ENCODE data around the gene RAB8A.

Gene RAB8A

GRCh38 chr19:16135430-16136127 is 23.9 kb downstream of the RAB8A start:
- DNase-seq (ENCODE audit: low read depth) = no peak
- H3K4me3 ChIP-seq (ENCODE audit: low read length) = no peak overlapping the region
- H3K27me3 ChIP-seq (replicated peaks; ENCODE audit: control insufficient read depth, insufficient read depth, low read length) = no peaks in the 10 kb centered on the region
- no peaks in the 10 kb centered on the region for H3K4me1 ChIP-seq (ENCODE audit: control insufficient read depth, insufficient read depth, low read length)
- H3K36me3 ChIP-seq (ENCODE audit: control insufficient read depth, insufficient read depth, low read length, severe bottlenecking) = peaks cover 25% of the 10 kb centered on the region
- H3K9ac ChIP-seq (ENCODE audit: low read length) = no peak overlapping the region
- no peaks in the 10 kb centered on the region for H3K9me3 ChIP-seq (ENCODE audit: control insufficient read depth, low read length)

- H3K36me3 ChIP-seq (ENCODE audit: control insufficient read depth, insufficient read depth, low read length, severe bottlenecking) = peaks cover 25% of the 10 kb centered on the region
- H3K9me3 ChIP-seq (ENCODE audit: control insufficient read depth, low read length) = no peaks in the 10 kb centered on the region
- H3K27me3 ChIP-seq (replicated peaks; ENCODE audit: control insufficient read depth, insufficient read depth, low read length) = no peaks in the 10 kb centered on the region
- H3K9ac ChIP-seq (ENCODE audit: low read length) = no peak overlapping the region
- no peak overlapping the region for H3K4me3 ChIP-seq (ENCODE audit: low read length)
- DNase-seq (ENCODE audit: low read depth) = no peak
- H3K4me1 ChIP-seq (ENCODE audit: control insufficient read depth, insufficient read depth, low read length) = no peaks in the 10 kb centered on the region
Observed at GRCh38 chr19:16136185-16136999, 24.7 kb downstream of the RAB8A start.

- H3K9ac ChIP-seq (ENCODE audit: low read length) = no peak overlapping the region
- H3K4me1 ChIP-seq (ENCODE audit: control insufficient read depth, insufficient read depth, low read length) = no peaks in the 10 kb centered on the region
- no peaks in the 10 kb centered on the region for H3K36me3 ChIP-seq (ENCODE audit: control insufficient read depth, insufficient read depth, low read length, severe bottlenecking)
- no peak for DNase-seq (ENCODE audit: low read depth)
- H3K9me3 ChIP-seq (ENCODE audit: control insufficient read depth, low read length) = no peaks in the 10 kb centered on the region
- no peak overlapping the region for H3K4me3 ChIP-seq (ENCODE audit: low read length)
- H3K27me3 ChIP-seq (replicated peaks; ENCODE audit: control insufficient read depth, insufficient read depth, low read length) = peaks cover 6% of the 10 kb centered on the region
Observed at GRCh38 chr19:16139752-16140151, 28.1 kb downstream of the RAB8A start.

GRCh38 chr19:16141043-16141442 is 29.4 kb downstream of the RAB8A start:
- Histone ChIP-seq H3K4me3 (ENCODE audit: low read length) (no peak overlapping the region), H3K27me3 (replicated peaks; ENCODE audit: control insufficient read depth, insufficient read depth, low read length) (peaks cover 7% of the 10 kb centered on the region), H3K36me3 (ENCODE audit: control insufficient read depth, insufficient read depth, low read length, severe bottlenecking) (no peaks in the 10 kb centered on the region), H3K9ac (ENCODE audit: low read length) (no peak overlapping the region), H3K9me3 (ENCODE audit: control insufficient read depth, low read length) (no peaks in the 10 kb centered on the region), H3K4me1 (ENCODE audit: control insufficient read depth, insufficient read depth, low read length) (no peaks in the 10 kb centered on the region)
- DNase-seq (ENCODE audit: low read depth) = no peak

GRCh38 chr19:16142032-16142580 is 30.4 kb downstream of the RAB8A start:
- no peak for DNase-seq (ENCODE audit: low read depth)
- no peaks in the 10 kb centered on the region for H3K9me3 ChIP-seq (ENCODE audit: control insufficient read depth, low read length)
- H3K4me1 ChIP-seq (ENCODE audit: control insufficient read depth, insufficient read depth, low read length) = no peaks in the 10 kb centered on the region
- H3K27me3 ChIP-seq (replicated peaks; ENCODE audit: control insufficient read depth, insufficient read depth, low read length) = peaks cover 11% of the 10 kb centered on the region
- H3K4me3 ChIP-seq (ENCODE audit: low read length) = no peak overlapping the region
- no peak overlapping the region for H3K9ac ChIP-seq (ENCODE audit: low read length)
- no peaks in the 10 kb centered on the region for H3K36me3 ChIP-seq (ENCODE audit: control insufficient read depth, insufficient read depth, low read length, severe bottlenecking)

GRCh38 chr19:16143399-16144215 is 31.9 kb downstream of the RAB8A start, which contains the start of gene HSH2D:
Gene HSH2D, plus strand, starts transcription at chr19:16143685. Its CDS starts 5,066 bp downstream, at chr19:16148751.
- H3K4me1 ChIP-seq (ENCODE audit: control insufficient read depth, insufficient read depth, low read length) = no peaks in the 10 kb centered on the region
- no peak for DNase-seq (ENCODE audit: low read depth)
- no peaks in the 10 kb centered on the region for H3K36me3 ChIP-seq (ENCODE audit: control insufficient read depth, insufficient read depth, low read length, severe bottlenecking)
- peaks cover 11% of the 10 kb centered on the region for H3K27me3 ChIP-seq (replicated peaks; ENCODE audit: control insufficient read depth, insufficient read depth, low read length)
- no peak within 1 kb of the TSS for H3K4me3 ChIP-seq (ENCODE audit: low read length)
- no peak within 1 kb of the TSS for H3K9ac ChIP-seq (ENCODE audit: low read length)
- no peaks in the 10 kb centered on the region for H3K9me3 ChIP-seq (ENCODE audit: control insufficient read depth, low read length)

GRCh38 chr19:16144216-16144581 is 32.5 kb downstream of the RAB8A start:
- H3K9ac ChIP-seq (ENCODE audit: low read length) = no peak overlapping the region
- H3K4me1 ChIP-seq (ENCODE audit: control insufficient read depth, insufficient read depth, low read length) = no peaks in the 10 kb centered on the region
- no peak overlapping the region for H3K4me3 ChIP-seq (ENCODE audit: low read length)
- H3K36me3 ChIP-seq (ENCODE audit: control insufficient read depth, insufficient read depth, low read length, severe bottlenecking) = no peaks in the 10 kb centered on the region
- no peak for DNase-seq (ENCODE audit: low read depth)
- H3K27me3 ChIP-seq (replicated peaks; ENCODE audit: control insufficient read depth, insufficient read depth, low read length) = peaks cover 11% of the 10 kb centered on the region
- no peaks in the 10 kb centered on the region for H3K9me3 ChIP-seq (ENCODE audit: control insufficient read depth, low read length)

- H3K9me3 ChIP-seq (ENCODE audit: control insufficient read depth, low read length) = no peaks in the 10 kb centered on the region
- H3K4me3 ChIP-seq (ENCODE audit: low read length) = no peak overlapping the region
- H3K4me1 ChIP-seq (ENCODE audit: control insufficient read depth, insufficient read depth, low read length) = no peaks in the 10 kb centered on the region
- peaks cover 11% of the 10 kb centered on the region for H3K27me3 ChIP-seq (replicated peaks; ENCODE audit: control insufficient read depth, insufficient read depth, low read length)
- no peaks in the 10 kb centered on the region for H3K36me3 ChIP-seq (ENCODE audit: control insufficient read depth, insufficient read depth, low read length, severe bottlenecking)
- DNase-seq (ENCODE audit: low read depth) = no peak
- no peak overlapping the region for H3K9ac ChIP-seq (ENCODE audit: low read length)
Observed at GRCh38 chr19:16146112-16146511, 34.4 kb downstream of the RAB8A start.

- Histone ChIP-seq H3K4me1 (ENCODE audit: control insufficient read depth, insufficient read depth, low read length) (no peaks in the 10 kb centered on the region), H3K9me3 (ENCODE audit: control insufficient read depth, low read length) (no peaks in the 10 kb centered on the region), H3K27me3 (replicated peaks; ENCODE audit: control insufficient read depth, insufficient read depth, low read length) (peaks cover 7% of the 10 kb centered on the region), H3K9ac (ENCODE audit: low read length) (no peak overlapping the region), H3K4me3 (ENCODE audit: low read length) (no peak overlapping the region), H3K36me3 (ENCODE audit: control insufficient read depth, insufficient read depth, low read length, severe bottlenecking) (no peaks in the 10 kb centered on the region)
- no peak for DNase-seq (ENCODE audit: low read depth)
Observed at GRCh38 chr19:16148443-16149229, 36.9 kb downstream of the RAB8A start.

- no peaks in the 10 kb centered on the region for H3K4me1 ChIP-seq (ENCODE audit: control insufficient read depth, insufficient read depth, low read length)
- no peaks in the 10 kb centered on the region for H3K9me3 ChIP-seq (ENCODE audit: control insufficient read depth, low read length)
- H3K9ac ChIP-seq (ENCODE audit: low read length) = no peak overlapping the region
- no peak for DNase-seq (ENCODE audit: low read depth)
- peaks cover 10% of the 10 kb centered on the region for H3K27me3 ChIP-seq (replicated peaks; ENCODE audit: control insufficient read depth, insufficient read depth, low read length)
- no peaks in the 10 kb centered on the region for H3K36me3 ChIP-seq (ENCODE audit: control insufficient read depth, insufficient read depth, low read length, severe bottlenecking)
- no peak overlapping the region for H3K4me3 ChIP-seq (ENCODE audit: low read length)
Observed at GRCh38 chr19:16153582-16154336, 42.1 kb downstream of the RAB8A start.
